Left ventricle myocardium inferior (tissue), 1 donor: ENCODE results near the gene BCAS3. TPM values are rescaled to one million over a fixed set of nuclear protein-coding genes. Genes with fewer than 3 reads are reported as not detected.

ENCODE experiments used
- DNase-seq: peaks from one replicate; pipeline ENCODE4 v3.0.0-alpha.2; 2020
- H3K27ac ChIP-seq: fragments of 200-600 bp; replicated peaks from 2 replicates; pipeline ENCODE4 v1.8.0; 2021
- H3K27me3 ChIP-seq: fragments of 200-600 bp; 2 replicates; pipeline ENCODE4 v1.8.0; 2021; ENCODE audit warnings: low read depth
- H3K36me3 ChIP-seq: fragments of 200-600 bp; 2 replicates; pipeline ENCODE4 v1.8.0; 2021
- H3K4me1 ChIP-seq: fragments of 200-600 bp; 2 replicates; pipeline ENCODE4 v1.8.0; 2021
- H3K4me3 ChIP-seq: fragments of 200-600 bp; 2 replicates; pipeline ENCODE4 v1.8.0; 2021; ENCODE audit warnings: mild to moderate bottlenecking, moderate library complexity
- H3K9me3 ChIP-seq: fragments of 200-600 bp; replicated peaks from 2 replicates; pipeline ENCODE4 v1.8.0; 2021
- CTCF ChIP-seq: fragments of 200-600 bp; IDR thresholded peaks from 2 replicates; pipeline ENCODE4 v1.8.0; 2021; ENCODE audit warnings: antibody characterized with exemption, mild to moderate bottlenecking, borderline replicate concordance
- intact Hi-C: fragments of 100-400 bp; cut with micrococcal nuclease; formaldehyde crosslinking; loops from one replicate; pipeline ENCODE4 v1.11.0; 2022
- total RNA-seq: library from RNA; stranded (reverse); fragmentation: NEBNext Ultra II Directional; extraction: Animal tissue kit (Norgen Biotek cat#: 25700); gene quantifications from one replicate; pipeline ENCODE4 v1.2.1, GENCODE V29; 2021
- donor health status: DM: no; HTN: yes; CAD: no; lungs with severe emphysema.

BCAS3 gene
- total RNA-seq, 1 donor from 2014 or later: 16.5 TPM

- peaks cover 7% of the 10 kb centered on the region for H3K36me3 ChIP-seq
- no peak overlapping the region for H3K27ac ChIP-seq
- no peaks in the 10 kb centered on the region for H3K9me3 ChIP-seq
- TF ChIP-seq CTCF: no peak
- no peak for DNase-seq
- no peak overlapping the region for H3K4me3 ChIP-seq
- H3K4me1 ChIP-seq: peaks cover 5% of the 10 kb centered on the region
- H3K27me3 ChIP-seq: no peaks in the 10 kb centered on the region
- intact Hi-C loops: no loop called here
Observed at GRCh38 chr17:61070649-61071048, 393.0 kb downstream of the BCAS3 start.

- Histone ChIP-seq H3K27me3 (no peaks in the 10 kb centered on the region), H3K4me1 (no peaks in the 10 kb centered on the region), H3K36me3 (peaks cover 7% of the 10 kb centered on the region), H3K9me3 (no peaks in the 10 kb centered on the region), H3K4me3 (no peak overlapping the region), H3K27ac (no peak overlapping the region)
- intact Hi-C loops: no loop called here
- no peak for TF ChIP-seq CTCF
- no peak for DNase-seq
Observed at GRCh38 chr17:61072648-61073047, 395.0 kb downstream of the BCAS3 start.

- no peak overlapping the region for H3K27ac ChIP-seq
- H3K36me3 ChIP-seq: peaks cover 11% of the 10 kb centered on the region
- no peak for TF ChIP-seq CTCF
- no peaks in the 10 kb centered on the region for H3K9me3 ChIP-seq
- intact Hi-C loops: no loop called here
- no peaks in the 10 kb centered on the region for H3K4me1 ChIP-seq
- no peak for DNase-seq
- H3K4me3 ChIP-seq: no peak overlapping the region
- no peaks in the 10 kb centered on the region for H3K27me3 ChIP-seq
Observed at GRCh38 chr17:61073131-61073530, 395.5 kb downstream of the BCAS3 start.

GRCh38 chr17:61073799-61074513, 396.3 kb downstream of the BCAS3 start:
- TF ChIP-seq CTCF: no peak

GRCh38 chr17:61075988-61076387, 398.3 kb downstream of the BCAS3 start:
- no peak for DNase-seq
- no peak for TF ChIP-seq CTCF
- intact Hi-C loops: no loop called here
- no peaks in the 10 kb centered on the region for H3K9me3 ChIP-seq
- no peak overlapping the region for H3K4me3 ChIP-seq
- H3K27me3 ChIP-seq: no peaks in the 10 kb centered on the region
- H3K4me1 ChIP-seq: no peaks in the 10 kb centered on the region
- H3K27ac ChIP-seq: no peak overlapping the region
- peaks cover 16% of the 10 kb centered on the region for H3K36me3 ChIP-seq

More at GRCh38 chr17:61073799-61074513, 396.3 kb downstream of the BCAS3 start:
- Histone ChIP-seq H3K27me3 (no peaks in the 10 kb centered on the region), H3K36me3 (peaks cover 16% of the 10 kb centered on the region), H3K4me3 (no peak overlapping the region), H3K9me3 (no peaks in the 10 kb centered on the region), H3K27ac (no peak overlapping the region), H3K4me1 (no peaks in the 10 kb centered on the region)
- DNase-seq: no peak
- intact Hi-C loops: no loop called here
